ENCODE data around the gene ZMIZ2.
"Not testable (repeated sequence)": the region's sequence is repeated elsewhere in the genome, so short reads cannot be mapped to it uniquely, and the experiment has no call there.

Gene ZMIZ2

GRCh38 chr7:44727158-44727936, 21.3 kb upstream of the ZMIZ2 start:
- DNase-seq (ENCODE audit: low read depth): no peak

GRCh38 chr7:44727937-44728262, 20.7 kb upstream of the ZMIZ2 start:
- DNase-seq (ENCODE audit: low read depth): no peak

- no peak for DNase-seq (ENCODE audit: low read depth)
Measured at GRCh38 chr7:44729949-44730590, 18.6 kb upstream of the ZMIZ2 start.

GRCh38 chr7:44732971-44733370, 15.7 kb upstream of the ZMIZ2 start:
- not testable (repeated sequence) for DNase-seq (ENCODE audit: low read depth)

- DNase-seq (ENCODE audit: low read depth): no peak
Measured at GRCh38 chr7:44733708-44734481, 14.8 kb upstream of the ZMIZ2 start.

GRCh38 chr7:44735403-44736165, 13.1 kb upstream of the ZMIZ2 start:
- DNase-seq (ENCODE audit: low read depth): peak; percentile 27

GRCh38 chr7:44736896-44737295, 11.8 kb upstream of the ZMIZ2 start:
- DNase-seq (ENCODE audit: low read depth): no peak

GRCh38 chr7:44738051-44738723, 10.5 kb upstream of the ZMIZ2 start:
- no peak for DNase-seq (ENCODE audit: low read depth)

- no peak for DNase-seq (ENCODE audit: low read depth)
Measured at GRCh38 chr7:44738876-44739665, 9.6 kb upstream of the ZMIZ2 start.

GRCh38 chr7:44740055-44740454, 8.6 kb upstream of the ZMIZ2 start:
- DNase-seq (ENCODE audit: low read depth): no peak

GRCh38 chr7:44743750-44744149, 4.9 kb upstream of the ZMIZ2 start:
- DNase-seq (ENCODE audit: low read depth): no peak

GRCh38 chr7:44748948-44749731, 493 bp downstream of the ZMIZ2 start:
- DNase-seq (ENCODE audit: low read depth): no peak

- no peak for DNase-seq (ENCODE audit: low read depth)
Measured at GRCh38 chr7:44749992-44750391, 1.3 kb downstream of the ZMIZ2 start.

GRCh38 chr7:44750424-44750823, 1.8 kb downstream of the ZMIZ2 start:
- no peak for DNase-seq (ENCODE audit: low read depth)

- peak; percentile 66 for DNase-seq (ENCODE audit: low read depth)
Measured at GRCh38 chr7:44750921-44751571, 2.4 kb downstream of the ZMIZ2 start.

GRCh38 chr7:44752822-44753221, 4.2 kb downstream of the ZMIZ2 start:
- DNase-seq (ENCODE audit: low read depth): no peak

GRCh38 chr7:44754802-44755697, 6.4 kb downstream of the ZMIZ2 start:
- DNase-seq (ENCODE audit: low read depth): no peak
